Forelimb muscle (tissue), 1 donor: Measurements from ENCODE around the gene CPOX. TPM values are rescaled to one million over a fixed set of nuclear protein-coding genes. Genes with fewer than 3 reads are reported as not detected.
"Not testable (repeated sequence)": the region's sequence is repeated elsewhere in the genome, so short reads cannot be mapped to it uniquely, and the experiment has no call there.

Source experiments
- DNase-seq: peaks from one replicate; pipeline ENCODE4 v3.0.0-alpha.2; 2013; ENCODE audit warnings: low read depth
- polyA plus RNA-seq: library from polyadenylated mRNA; unstranded; fragments of 120-200 nt; gene quantifications from one replicate; pipeline ENCODE4 v1.2.1, GENCODE V29; 2013; ENCODE audit not compliant: insufficient read length

CPOX gene
- polyA plus RNA-seq = 12.6 TPM

DNA sequence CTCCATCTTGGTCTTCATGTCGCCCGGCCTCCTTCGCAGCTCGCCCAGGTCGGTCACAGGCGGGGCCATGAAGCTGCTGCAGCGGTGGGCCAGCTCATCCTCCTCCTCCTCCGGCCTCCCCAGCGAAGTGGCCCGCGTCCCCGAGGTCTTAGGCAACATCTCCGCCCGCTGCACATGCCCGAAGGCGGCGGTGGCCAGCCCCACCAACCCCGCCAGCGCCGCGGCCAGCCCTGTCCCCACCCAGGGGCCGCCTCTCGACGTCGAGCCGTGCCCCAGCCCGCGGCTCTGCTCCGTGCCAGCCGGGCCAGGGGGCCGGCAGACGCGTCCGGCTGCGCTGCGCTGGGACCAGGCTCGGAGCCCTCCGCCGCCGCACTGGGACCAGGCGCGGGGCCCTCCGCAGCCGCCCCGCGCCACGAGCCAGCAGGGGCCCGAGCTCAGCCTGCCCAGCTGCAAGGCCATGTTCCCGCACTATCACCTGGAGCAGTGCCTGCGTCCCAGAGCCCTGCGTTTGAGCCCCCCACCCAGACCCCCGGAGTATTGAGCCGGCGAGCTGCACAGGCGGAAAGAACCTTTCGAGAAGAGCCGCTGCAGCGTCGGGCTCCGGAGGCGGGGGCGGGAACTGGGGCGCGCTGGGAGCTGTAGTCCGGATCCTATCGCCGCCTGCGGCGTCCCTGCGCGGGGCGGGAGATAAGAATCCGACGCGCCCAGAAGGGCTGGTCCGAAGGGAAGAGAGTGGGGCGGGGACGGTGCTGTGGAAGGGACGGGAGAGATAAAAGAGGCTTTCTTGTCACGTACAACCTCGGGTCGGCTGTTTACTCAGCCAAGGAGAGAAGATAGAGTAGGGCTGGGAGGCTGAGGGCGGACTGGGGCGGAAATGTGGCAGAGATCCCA lies at the start of gene CPOX:
Gene CPOX, minus strand, starts transcription at position 566 of the 891 bp plus-strand sequence. Its CDS starts 107 bp downstream, at position 459.
- DNase-seq = peak; percentile 64

- DNase-seq = not testable (repeated sequence)
These were observed 49.4 kb upstream of the CPOX start for GRCh38 chr3:98642769-98643168.

GRCh38 chr3:98641756-98642155 lies 48.3 kb upstream of the CPOX start:
- DNase-seq = not testable (repeated sequence)

DNA sequence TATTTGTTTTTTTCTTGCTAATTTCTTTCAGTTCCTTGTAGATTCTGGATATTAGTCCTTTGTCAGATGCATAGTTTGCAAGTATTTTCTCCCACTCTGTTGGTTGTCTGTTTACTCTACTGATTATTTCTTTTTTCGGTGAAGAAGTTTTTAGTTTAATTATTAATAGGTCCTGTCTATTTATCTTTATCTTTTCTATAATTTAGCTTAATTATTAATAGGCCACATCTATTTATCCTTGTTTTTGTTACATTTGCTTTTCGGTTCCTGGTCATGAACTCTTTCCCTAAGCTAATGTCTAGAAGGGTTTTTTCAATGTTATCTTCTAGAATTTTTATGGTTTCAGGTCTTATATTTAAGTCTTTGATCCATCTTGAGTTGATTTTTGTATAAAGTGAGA lies 45.1 kb upstream of the CPOX start:
- not testable (repeated sequence) for DNase-seq

DNA sequence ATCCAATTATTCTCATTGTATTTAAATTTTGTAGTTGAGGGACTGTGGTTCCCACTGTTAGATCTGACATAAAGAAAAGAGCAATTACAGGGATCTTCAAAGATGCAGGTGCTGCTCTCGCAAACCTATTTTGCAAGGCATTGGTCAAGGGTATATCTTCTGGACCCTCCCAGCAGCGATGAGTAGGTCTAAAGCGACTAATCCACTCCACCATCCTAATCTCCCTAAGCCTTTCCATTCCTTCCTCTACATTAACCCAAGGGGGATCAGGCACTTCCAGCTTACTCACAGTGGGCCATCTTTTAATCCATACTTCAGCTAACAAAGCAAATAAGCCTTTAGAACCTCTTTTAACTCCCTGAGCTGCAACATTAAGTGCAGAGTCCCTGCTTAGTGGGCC lies 37.0 kb upstream of the CPOX start:
- no peak for DNase-seq

- no peak for DNase-seq
These were observed 34.9 kb upstream of the CPOX start for GRCh38 chr3:98628317-98628716.

DNA sequence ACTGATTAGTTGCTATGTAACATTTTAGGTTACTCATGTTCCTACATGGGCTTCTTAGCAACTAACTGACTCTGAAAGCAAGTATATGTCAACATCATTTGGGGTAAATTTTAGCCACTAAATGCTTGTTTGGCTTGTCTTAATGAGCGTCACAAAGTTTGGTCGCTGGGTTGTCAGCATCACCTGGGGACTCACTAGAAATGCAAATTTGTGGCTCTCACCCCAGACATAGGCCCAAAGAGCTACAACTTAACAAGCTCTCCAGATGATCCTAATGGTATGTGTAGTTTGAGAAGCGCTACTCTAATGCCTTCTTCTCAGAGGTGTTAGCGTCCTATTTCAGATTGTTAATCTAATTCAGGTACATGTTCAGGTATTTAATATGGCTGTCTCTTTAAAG lies 32.7 kb upstream of the CPOX start:
- DNase-seq = no peak

DNA sequence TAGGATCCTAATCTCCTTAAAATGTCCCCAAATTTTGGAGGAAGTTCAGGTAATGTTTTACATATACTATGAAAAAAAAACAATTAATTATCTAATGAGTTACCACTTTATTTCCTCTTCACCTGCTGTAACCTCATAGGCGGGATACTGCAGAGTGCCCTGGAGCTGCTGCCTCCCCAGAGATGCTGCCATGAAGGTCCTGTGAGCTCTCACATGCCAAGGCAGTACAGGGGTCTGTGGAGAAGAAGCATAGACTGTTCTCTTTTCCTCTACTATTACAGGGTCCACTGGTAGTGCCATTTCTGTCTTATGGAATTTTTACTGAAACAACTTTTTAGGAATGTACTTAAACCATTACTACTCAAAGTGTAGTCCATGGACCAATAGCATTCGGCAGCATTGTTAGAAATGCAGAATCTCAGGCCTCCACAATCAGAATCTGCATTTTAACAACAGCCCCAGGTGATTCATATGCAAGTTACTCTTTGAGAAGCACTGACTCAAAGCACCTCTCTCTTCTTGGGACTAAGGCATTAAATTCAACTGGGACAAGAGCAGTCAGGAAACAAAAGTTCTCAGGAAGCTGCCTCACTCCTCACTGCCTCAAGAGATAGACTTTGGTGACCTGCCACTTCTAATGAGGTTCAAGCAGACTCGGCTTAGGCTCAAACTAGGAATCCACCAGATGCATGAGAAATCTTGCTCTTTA lies 30.3 kb upstream of the CPOX start:
- no peak for DNase-seq

- no peak for DNase-seq
These were observed 24.4 kb upstream of the CPOX start for GRCh38 chr3:98617841-98618240.

DNA sequence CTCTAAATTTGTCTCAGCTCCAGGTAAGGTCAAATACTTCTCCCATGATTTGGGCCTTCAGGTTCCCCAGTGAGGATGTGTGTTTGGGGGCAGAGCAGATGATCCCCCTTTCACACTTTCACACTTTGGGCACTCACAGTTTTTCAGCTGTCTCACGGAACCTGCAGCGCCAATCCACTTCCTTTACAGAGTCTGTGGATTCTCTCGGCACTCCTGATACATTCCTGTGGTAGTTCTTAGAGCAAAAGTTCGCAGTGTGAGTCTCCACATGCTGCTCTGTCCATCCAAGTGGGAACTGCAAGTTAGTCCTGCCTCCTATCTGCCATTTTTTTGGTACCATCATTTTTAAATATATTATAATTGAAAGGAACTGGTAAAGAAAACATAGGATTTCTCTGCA lies 20.2 kb upstream of the CPOX start:
- no peak for DNase-seq

DNA sequence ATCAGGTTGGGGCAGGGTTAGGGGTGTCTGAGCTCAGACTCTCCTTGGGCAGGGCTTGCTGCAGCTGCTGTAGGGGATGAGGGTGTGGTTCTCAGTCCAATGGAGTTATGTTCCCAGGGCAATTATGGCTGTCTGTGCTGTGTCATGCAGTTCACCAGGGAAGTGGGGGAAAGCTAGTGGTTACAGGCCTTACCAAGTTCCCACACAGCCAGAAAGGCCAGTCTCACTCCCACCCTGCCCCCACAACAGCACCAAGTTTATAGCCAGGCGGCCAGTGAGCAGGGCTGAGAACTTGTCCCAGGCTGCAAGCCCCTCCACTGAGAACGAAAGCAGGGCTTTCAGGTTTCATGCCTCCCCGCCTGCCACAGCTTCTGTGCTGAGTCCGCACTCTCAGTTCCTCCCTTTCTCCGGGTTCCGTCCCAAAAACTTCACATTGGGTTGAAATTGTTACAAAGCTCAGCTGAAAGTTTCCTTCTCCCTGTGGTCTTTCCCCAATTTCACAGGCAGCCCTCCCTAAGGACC lies 19.6 kb upstream of the CPOX start:
- DNase-seq = no peak

GRCh38 chr3:98612587-98612986 lies 19.2 kb upstream of the CPOX start:
- no peak for DNase-seq

DNA sequence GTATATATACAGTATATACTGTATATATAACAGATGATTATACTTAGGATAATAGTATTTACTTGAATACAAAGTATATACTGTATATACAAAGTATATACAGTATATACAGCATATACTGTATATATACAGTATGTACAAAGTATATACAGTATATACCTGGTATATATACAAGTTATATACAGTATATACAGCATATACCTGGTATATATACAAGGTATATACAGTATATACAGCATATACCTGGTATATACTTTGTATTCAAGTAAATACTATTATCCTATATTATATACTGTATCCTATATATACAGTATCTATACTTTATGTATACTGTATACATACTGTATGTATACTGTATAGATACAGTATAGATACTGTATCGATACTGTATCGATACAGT lies 14.6 kb upstream of the CPOX start:
- DNase-seq = no peak

DNA sequence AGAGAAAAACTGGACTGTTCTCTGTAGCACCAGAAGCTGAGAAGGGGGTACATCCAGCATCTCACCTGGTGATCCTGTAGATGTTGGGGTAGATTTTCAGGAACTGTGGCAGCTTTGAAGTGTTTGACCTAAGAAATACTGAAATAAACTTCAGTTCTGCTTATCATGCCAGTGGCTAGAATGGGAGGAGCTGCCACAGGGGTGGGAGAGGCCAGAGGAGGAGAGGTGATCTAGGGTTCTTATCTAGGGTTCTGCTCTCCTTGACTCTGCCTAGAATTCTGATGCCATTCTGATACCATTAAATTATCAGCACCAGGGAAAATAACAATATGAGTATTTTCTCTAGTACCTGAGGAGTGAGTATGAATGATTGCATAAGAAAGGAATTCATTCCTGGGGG lies 10.2 kb upstream of the CPOX start:
- no peak for DNase-seq

- peak; percentile 59 for DNase-seq
These were observed 8.8 kb upstream of the CPOX start for GRCh38 chr3:98602078-98602678.

DNA sequence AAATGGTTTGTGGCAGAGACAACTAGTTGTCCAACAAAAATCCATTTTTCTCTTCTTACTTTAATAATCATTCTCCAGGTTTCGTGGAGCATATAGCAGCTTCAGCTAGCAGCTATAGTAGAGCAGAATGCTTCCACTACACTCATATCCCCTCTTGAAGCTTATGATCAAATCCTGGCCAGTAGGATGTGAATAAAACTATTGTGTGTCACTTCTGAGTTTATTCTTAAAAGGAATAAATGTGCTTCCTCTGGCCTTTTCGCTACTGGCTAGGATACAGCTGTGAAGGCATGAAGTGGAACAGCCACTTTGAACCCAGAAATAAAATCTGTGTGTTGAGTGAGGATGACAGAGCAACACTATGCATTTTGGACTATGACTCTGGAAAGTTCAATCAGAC lies 7.8 kb upstream of the CPOX start:
- no peak for DNase-seq

DNA sequence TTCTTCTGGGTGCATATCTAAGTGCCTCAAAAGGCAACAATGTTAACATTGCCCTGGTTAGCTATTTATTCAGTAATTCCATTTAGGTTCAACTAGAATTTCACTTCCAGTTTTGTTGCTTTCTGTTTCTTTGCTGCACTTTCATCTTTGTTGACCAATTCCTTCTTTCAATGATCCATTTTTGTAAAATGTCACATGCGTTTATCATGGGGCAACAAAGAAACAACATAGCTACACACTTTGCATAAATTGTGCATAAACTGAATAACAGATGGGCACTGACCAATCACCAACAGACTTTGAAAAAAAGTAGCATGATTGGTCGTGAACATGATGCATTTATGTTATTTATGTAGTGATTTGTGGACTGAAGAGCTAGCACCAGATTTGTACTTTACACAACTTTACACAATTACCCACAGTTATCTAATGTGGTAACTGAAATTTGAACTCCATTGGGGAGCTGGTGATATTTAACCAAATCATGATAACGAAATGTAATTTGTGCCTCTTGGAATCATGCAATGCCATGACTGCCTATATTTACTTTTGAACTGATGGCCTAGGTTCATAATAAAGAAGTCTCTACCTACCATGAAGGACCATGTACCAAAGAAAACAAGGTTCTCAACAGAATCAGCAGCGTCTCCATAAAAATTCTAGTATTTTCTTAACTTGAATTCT lies 7.1 kb upstream of the CPOX start:
- no peak for DNase-seq

DNA sequence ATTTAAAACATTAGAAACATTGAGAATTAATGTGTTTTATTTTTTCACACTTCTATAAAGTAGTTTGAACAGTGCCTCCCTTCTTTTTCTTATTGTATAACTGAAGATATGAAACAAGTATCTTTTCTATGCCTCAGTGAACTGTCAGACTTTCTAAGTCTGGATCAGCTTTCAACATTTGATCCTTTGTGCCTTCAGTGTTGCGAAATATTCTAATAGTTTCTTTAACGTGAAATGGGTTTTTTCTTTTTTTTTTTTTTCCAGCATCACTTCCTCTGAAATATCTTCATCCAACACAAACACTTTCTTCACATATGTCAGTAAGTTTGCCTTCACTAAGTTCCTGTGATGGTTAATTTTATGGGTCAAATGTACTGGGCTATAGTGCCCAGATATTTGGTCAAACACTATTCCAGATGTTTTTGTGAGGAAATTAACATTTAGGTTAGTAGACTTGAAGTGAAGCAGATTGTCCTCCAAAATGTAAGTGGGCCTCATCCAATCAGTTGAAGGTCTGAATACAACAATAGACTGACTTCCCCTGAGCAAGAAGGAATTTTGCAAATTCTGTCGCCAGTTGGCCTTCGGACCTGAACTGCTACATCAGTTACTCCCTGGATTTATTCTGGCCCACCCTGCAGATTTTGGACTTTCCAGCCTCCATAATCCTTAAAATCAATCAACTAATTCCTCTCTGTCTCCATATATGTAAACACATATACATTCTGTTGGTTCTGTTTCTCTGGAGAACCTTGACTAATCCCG lies 6.4 kb upstream of the CPOX start:
- no peak for DNase-seq

- no peak for DNase-seq
These were observed 5.1 kb upstream of the CPOX start for GRCh38 chr3:98598492-98598891.

- no peak for DNase-seq
These were observed 3.4 kb upstream of the CPOX start for GRCh38 chr3:98596541-98597500.
